Gastrocnemius medialis (tissue), 4 donors: Measurements from ENCODE around the gene ACADL.

ENCODE experiments used
- POLR2A ChIP-seq, 2 donors: fragments of 450-650 bp; IDR thresholded peaks; one replicate each; pipeline ENCODE4 v1.6.1; 2017; ENCODE audit warnings: antibody characterized with exemption in 2 of 2, mild to moderate bottlenecking in 2 of 2, moderate library complexity in 2 of 2
- TF ChIP-seq, protein P1 (sequence below), 5 experiments: fragments of 450-650 bp in 3 of 5; fragments of 200-600 bp in 2 of 5; sonication (generic) in 2 of 5; IDR thresholded peaks in 4 of 5; conservative IDR thresholded peaks in 1 of 5; 1 replicate in 4 of 5; 2 replicates in 1 of 5; pipeline ENCODE4 v1.5.1; 2016 to 2019; ENCODE audit warnings: antibody characterized with exemption in 5 of 5, mild to moderate bottlenecking in 3 of 5, moderate library complexity in 3 of 5

GRCh38 chr2:210230518-210230917 lies 5.3 kb upstream of the ACADL start:
- TF ChIP-seq, protein P1, sequence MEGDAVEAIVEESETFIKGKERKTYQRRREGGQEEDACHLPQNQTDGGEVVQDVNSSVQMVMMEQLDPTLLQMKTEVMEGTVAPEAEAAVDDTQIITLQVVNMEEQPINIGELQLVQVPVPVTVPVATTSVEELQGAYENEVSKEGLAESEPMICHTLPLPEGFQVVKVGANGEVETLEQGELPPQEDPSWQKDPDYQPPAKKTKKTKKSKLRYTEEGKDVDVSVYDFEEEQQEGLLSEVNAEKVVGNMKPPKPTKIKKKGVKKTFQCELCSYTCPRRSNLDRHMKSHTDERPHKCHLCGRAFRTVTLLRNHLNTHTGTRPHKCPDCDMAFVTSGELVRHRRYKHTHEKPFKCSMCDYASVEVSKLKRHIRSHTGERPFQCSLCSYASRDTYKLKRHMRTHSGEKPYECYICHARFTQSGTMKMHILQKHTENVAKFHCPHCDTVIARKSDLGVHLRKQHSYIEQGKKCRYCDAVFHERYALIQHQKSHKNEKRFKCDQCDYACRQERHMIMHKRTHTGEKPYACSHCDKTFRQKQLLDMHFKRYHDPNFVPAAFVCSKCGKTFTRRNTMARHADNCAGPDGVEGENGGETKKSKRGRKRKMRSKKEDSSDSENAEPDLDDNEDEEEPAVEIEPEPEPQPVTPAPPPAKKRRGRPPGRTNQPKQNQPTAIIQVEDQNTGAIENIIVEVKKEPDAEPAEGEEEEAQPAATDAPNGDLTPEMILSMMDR (IDR thresholded peaks at IDR 0.05 in 4 of 5, conservative IDR thresholded peaks at IDR 0.05 in 1 of 5), result no peak
- TF ChIP-seq POLR2A (IDR thresholded peaks at IDR 0.05), result no peak
